Activated naive CD4-positive, alpha-beta T cell treated with anti-CD3 and anti-CD28 coated beads, Interleukin-2, amount 10 ng/mL, durations not matched to agents 5 hours and 36 hours (primary cell): Measurements from ENCODE around the gene GOLGA6L9. TPM values are rescaled to one million over a fixed set of nuclear protein-coding genes. Genes with fewer than 3 reads are reported as not detected.

Experiments
- total RNA-seq, 2 experiments: library from RNA; stranded (reverse); gene quantifications; one replicate each; pipeline ENCODE4 v1.2.3, GENCODE V29; 2021

The GOLGA6L9 gene
- 1 to 10 TPM; 1.8 to 2.1 TPM for total RNA-seq

GRCh38 chr15:82429693-82430092 is at the start of gene GOLGA6L9:
Gene GOLGA6L9 (plus strand): TSS chr15:82429816. CDS start chr15:82430080, 264 bp downstream.

Other genes starting within 250 kb of the GOLGA6L9 start
- 10 to 100 TPM; 22.7 to 26.4 TPM for gene EFL1, start 167.1 kb upstream of the GOLGA6L9 start, total RNA-seq
- gene SAXO2, start 167.0 kb upstream of the GOLGA6L9 start, total RNA-seq, result not detected
- 1 to 10 TPM; 1.2 to 1.3 TPM for gene GOLGA6L10, start 80.3 kb upstream of the GOLGA6L9 start, total RNA-seq
- gene RPS17, start 110.6 kb downstream of the GOLGA6L9 start, total RNA-seq, result 1,000 to 10,000 TPM; 1,822 to 1,872 TPM
- gene CPEB1, start 217.5 kb downstream of the GOLGA6L9 start, total RNA-seq, result not detected